NCI-H1436 treated with DMSO at 0.1 percent for 48 hours (cell line): ENCODE data around the gene LRRC4.

Experiments used
- DNase-seq: peaks from one replicate; lab custom pipeline; 2025; lab: John Stamatoyannopoulos, UW

LRRC4 gene, protein sequence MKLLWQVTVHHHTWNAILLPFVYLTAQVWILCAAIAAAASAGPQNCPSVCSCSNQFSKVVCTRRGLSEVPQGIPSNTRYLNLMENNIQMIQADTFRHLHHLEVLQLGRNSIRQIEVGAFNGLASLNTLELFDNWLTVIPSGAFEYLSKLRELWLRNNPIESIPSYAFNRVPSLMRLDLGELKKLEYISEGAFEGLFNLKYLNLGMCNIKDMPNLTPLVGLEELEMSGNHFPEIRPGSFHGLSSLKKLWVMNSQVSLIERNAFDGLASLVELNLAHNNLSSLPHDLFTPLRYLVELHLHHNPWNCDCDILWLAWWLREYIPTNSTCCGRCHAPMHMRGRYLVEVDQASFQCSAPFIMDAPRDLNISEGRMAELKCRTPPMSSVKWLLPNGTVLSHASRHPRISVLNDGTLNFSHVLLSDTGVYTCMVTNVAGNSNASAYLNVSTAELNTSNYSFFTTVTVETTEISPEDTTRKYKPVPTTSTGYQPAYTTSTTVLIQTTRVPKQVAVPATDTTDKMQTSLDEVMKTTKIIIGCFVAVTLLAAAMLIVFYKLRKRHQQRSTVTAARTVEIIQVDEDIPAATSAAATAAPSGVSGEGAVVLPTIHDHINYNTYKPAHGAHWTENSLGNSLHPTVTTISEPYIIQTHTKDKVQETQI

DNA sequence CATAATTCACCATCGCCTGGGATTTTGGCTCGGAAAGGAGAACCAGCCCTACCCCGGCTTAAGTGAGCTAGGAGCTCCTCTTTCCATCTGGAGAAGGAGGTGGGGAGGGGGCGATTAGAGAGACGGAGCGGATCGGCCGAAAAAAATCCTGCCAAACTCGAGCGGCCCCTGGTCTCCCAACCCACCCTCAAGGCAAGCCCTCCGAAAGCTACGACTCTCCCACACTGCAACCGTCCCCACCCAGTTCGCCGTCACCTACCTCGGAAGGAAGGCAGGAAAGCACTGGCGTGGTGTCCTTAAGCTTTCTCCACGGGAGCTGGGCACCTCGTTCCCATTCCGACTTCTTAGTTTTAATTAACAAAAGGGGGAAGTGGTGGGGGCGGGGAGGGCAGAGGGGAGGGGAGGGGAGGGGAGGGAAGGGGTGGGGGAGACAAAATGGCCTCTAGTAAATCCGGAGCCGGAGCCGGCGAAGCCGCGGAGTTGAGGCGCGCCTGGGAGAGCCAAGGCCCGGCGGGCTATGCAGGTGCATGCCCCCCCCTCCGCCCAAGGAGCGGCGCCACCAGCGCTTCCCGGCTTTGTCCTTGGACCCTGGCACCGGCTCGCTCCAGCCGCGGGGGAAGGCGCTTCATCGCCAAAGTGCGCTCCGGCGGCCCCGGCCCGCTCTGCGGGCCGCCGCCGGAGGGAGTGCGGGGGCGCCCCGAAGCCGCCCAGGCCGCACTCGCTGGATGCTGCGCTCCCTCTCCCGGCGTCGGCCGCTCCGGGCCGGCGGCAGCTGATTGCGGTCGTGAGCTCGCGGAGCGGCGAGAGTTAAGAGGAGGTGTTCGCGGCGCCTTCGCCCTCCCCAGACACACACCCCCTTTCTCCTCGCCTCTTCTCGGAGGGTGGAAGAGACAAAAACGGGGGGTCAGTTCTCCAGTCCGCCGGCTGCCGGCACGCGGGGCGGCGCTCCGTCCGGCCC lies at the start of gene LRRC4:
Gene LRRC4, minus strand, starts transcription at position 784 of the 958 bp plus-strand sequence. CDS start 797 bp downstream, outside the sequence.
- no peak for DNase-seq

DNA sequence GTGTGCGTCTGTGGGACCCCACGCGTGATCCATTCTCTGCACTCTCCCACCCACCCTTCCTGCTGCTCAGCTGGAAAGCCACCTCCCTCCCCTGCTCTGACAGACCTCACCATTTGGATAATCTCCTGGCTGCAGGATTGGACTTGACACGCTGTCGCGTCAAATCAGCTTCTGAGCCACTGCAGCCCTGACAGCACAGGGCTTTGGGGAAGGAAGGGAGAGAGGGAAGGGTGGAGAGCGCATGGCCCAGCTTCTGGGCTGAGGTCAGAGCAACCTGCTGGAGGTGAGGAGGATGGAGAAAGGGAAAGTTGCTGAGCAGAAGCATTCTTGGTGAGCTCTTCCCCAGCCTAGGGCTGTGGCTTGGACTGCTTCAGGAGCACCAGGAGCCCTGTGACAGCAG lies 48.9 kb upstream of the LRRC4 start:
- no peak for DNase-seq

DNA sequence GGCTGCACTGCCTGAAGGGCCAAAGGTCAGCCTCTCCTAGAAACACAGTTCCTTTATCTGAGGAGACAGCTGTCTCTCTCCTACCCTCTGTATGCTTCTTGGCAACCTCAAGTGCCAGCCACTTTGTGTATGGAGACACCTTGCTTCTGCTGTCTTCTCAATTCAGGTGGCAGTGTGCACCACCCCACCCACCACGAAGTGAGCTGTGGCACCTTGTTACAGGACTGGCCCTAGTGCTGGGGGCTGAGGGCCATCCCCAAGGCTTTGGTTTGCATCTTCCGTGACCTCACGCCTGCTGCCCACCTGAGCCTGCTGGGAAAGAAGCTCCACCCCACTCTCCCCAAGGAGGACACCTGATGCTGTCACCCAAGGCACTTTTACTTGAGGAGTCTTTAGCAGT lies 47.1 kb upstream of the LRRC4 start:
- DNase-seq, result no peak

DNA sequence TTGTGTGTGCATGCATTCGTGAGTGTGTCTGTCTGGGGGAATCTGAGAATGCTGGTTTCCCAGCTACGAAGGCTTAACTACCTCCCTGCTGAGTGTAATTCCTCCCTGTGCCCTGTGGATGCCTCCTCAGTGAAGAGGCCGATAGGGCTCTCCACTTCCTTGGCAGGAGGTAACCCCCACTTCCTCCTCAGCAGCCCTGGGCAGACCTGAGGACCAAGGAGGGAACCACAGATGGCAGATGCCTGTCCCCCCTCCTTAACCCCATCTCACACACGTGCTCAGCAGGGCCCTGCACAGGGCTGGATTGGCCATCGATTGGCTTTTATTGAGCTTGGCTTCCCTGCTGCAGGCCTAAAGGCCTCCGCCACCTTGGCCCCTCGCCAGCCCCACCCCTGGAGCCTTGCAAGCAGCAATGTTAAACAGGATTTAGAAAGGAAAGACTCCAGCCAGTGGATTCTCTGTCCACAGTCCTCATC lies 45.6 kb upstream of the LRRC4 start:
- no peak for DNase-seq

DNA sequence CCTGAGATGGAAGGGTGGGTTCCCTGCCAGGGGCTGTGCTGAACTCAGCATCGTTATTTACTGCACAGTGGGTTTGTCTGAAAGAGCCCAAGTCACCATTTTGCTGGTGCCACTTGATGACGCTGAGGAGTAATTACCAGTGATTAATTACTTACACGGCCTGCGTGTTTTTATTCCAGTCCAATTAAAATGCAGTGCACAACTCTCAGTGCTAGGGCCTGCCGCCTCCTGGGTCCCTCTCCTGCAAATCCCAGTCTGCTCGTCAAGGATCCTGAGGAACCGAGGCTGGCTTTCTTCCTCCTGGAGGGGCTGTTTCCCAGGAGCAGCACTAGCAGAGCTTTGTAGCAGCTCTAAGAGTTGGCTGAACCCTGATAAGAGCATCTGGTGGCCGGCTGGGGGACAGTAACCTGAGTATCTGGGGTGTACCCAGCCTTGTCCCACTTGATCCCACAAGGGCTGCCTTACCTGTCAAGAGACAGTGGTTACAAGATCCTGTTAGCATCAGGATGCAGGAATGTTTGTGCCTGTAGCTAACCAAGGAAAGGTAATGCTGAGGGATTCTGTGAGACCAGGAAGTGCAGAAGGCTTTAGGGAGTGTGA lies 45.1 kb upstream of the LRRC4 start:
- no peak for DNase-seq

DNA sequence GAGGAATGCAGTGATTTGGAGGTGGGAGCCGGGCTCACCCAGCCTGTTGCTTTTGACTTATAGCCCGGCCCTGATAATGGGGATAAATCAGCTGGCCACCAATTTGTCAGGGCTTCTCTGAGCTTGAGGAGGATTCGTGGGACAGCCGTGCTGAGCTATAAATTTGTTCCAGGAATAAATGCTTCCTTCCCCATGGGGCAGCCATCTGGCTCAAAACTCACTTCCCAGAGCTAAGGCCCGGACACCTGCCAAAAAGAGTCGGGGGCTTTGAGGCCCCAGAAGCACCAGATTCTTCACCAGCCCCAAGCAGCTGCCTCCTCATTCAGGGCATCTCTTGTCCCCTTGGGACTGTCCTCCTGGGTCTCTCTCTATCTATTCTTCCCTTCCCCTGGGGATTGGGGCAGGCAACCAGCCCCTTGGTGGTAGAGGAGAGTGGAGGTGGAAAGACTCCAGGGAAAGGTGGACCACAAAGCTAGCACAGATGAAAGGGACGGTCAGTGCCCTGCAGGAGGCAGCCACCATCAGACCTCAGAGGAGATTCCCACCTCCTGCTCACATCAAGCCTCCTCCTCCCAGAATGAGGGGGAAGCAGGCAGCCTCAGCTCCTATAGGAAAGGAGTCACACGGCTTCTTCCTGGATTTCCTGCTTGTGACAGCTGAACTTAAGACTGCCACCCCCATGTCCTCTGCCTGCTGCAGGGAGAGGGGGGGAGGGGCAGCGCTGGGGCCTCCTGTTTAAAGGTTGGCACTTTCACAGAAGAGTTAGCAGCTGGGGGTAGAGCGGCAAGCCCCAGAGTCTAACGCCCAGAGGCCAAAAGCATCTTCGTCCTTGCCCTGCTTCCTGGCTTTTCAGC lies 44.2 kb upstream of the LRRC4 start:
- DNase-seq, result no peak

DNA sequence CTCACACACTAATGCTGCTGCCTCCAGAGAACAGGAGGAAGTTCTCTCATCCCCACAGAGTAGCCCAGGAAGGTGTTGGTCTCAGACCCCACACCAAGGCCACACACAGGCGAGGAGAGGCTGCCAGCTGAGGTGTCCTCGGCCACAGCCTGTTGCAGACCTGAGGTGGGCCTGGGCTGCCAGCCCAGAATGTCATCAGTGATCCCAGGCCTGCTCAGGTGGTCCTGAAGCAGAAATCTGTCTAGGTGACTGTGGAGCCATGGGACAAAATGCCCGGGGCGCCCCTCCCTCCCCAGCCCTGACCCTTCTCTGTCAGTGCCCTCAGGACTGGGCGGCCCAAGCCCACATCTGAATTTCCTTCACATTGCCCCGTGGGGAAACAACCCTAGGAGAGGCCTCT lies 43.5 kb upstream of the LRRC4 start:
- DNase-seq, result no peak

DNA sequence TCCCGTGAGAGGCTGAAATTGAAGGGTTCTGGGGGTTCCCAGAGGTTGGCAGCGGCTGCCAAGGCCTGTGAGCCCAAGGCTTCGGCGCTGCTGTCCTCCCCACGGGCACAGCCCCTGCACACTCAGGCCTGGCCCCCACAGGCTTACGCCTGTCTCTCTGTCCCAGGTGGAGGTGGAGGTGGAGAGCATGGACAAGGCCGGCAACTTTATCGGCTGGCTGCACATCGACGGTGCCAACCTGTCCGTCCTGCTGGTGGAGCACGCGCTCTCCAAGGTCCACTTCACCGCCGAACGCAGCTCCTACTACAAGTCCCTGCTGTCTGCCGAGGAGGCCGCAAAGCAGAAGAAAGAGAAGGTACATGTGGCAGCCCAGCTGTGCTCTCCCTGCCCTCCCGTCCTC lies 43.1 kb upstream of the LRRC4 start:
- no peak for DNase-seq

DNA sequence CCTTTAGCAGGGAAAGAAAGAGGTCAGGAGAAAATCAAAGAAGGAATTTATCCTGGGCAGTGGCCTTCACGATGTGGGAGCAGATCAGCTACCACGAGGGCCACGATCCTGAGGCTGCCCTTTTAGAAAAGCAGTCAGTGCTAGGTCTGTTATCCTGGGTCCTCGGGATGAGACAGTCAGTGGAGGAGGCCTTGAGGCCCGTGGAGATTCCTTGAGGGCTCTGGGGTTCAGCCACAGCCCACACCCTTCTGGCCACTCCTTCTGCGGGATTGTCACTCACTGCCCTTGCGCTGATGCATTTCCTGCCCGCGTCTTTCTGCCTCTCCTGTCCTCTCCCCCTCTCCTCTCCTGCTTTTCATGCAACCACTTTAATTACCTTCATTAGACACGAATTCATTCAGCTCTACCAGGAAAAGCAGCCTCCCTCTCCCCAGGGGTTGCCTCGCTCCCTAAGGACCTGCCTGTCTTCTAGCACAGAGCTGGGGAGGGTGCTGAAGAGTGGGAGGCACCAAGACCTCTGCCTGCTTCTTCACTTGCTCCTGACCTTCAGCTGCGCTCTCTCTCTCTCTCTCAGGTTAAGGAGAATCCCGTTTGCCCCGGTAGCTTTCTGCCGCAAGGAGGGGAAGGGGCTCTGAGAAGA lies 42.6 kb upstream of the LRRC4 start:
- DNase-seq, result peak; percentile 35

DNA sequence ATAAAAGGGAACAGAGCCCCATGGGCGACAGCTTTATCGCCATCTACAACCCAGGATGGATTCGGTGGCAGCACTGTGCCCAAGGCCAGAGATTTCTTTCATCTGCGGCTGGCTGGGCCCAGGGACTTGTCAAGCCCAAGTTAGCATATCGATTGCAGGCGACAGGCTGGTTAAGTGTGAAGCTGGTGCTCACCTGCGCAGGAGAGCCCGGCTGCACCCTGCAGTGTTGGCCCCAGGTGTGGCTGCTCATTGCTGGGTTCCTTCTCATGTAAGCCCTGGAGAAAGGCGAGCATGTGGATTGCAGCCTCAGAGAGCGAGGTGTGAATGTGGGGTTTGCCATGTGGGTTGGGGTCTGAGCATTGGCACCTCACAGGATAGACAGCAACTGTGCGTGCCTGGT lies 40.6 kb upstream of the LRRC4 start:
- no peak for DNase-seq

DNA sequence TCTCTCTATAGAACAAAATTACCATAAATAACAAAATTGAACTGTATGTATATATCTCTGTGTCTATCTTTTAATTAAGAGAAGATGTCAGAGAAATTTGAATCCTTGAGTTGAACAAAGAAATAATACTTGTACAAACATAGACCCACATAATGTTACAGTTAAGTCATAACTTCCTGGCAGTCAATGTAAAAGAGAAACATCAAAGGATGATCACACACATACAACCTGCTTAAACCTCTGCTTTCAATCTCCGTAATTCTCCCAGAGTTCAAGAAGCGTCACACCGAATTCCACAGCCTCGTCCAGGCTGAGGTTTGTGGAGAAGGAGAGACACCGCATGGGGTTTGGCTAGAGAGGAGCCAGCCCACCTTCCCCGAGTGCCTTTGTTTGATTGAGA lies 40.1 kb upstream of the LRRC4 start:
- no peak for DNase-seq

DNA sequence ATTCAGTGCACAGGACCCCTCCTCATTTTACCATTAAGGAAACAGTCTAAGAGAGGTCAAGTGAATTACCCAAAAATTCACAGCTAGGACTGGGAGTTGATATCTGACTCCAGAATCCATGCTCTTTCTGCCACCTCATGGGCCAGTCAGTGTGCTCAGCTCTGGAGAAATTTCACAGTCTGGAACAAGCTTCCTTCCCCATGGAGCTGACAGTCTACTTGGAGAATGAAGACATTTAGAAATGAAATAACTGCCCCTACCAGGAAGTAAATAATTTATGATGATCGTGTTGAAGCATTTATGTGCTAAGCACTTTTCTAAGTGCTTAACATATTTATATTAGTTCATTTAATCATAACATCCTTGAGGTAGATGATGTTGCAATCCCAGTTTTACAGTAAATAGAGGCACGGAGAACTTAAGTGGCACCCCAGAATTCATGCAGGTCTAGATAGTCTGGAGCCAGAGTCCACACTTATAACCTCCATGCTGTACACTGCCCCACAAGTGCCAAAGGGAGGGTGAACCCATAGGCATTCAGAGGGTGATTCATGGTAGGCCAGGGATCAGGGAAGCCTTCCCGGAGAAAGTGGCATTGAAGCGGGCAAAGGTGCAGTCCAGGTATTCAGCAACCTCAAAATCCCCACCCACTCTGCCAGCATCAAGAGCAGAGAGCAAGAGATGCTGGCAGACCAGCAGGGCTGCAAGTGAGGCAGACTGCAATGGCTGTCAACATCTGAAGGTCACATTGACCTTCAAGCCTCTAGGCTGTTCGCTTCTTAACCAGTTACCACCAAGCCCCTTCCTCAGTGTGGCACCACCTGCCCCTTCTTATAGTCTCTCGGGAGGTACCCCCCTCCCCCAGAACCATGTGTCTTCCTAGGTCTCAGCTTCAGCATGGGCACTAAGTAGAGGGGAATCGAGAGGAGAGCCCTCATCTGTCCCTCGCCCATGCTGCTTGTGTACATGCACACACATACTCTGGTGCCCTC lies 38.4 kb upstream of the LRRC4 start:
- DNase-seq, result no peak

DNA sequence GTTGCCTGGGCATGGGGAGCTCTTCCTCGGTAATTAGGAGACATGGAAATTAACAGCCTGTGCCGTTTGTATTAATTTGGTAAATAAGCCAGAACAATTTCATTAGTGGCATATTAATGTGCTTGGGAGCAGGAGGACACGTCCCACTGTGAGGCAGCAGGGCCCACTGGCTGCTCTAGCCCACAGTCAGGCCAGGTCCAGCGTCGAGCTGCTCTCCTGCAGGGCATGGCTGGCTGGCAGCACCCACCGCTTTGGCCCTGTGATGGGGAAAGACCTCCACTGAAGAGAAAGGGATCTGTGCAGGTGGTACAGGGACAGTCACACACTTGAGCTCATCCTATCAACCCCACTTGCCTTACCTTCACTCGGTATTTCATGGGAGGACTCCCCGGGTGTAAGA lies 37.5 kb upstream of the LRRC4 start:
- DNase-seq, result no peak

DNA sequence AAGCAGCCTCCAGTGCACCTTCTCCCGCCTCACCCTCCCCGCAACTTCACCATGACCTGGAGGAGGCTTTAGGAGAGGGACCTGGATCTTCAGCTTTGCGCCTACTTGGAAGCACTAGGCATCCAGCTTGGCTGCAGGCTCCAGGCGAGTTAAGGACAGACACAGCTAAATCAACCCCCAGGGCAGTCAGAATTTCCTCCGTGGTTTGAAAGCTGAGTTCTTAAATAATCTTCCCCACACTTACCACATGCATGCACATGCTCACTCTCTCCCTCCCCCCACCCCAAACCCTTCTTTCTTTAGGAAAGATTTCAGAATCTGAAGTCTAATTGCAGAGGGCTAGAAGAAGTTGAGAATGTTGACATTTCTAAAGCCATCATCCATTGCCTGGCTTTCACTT lies 36.7 kb upstream of the LRRC4 start:
- no peak for DNase-seq

DNA sequence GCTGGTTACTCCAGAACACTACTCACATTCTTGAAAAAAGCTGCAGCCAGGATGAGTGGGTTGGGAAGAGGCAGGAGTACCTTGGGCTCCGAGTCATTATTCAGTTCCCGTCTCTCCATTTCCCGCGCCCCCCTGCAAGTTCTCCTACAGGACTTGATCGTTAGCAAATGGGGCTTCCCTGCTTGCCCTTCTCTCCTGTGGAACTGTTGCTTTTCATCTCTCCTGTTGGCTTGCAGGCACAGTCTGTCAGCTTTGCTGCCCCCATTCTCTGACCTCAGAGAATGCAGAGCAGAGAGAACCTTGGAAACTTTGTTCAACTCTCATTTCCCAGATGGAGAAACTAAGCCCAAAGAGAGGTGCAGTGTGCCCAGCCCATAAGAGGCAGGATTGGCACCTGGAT lies 35.6 kb upstream of the LRRC4 start:
- DNase-seq, result no peak

DNA sequence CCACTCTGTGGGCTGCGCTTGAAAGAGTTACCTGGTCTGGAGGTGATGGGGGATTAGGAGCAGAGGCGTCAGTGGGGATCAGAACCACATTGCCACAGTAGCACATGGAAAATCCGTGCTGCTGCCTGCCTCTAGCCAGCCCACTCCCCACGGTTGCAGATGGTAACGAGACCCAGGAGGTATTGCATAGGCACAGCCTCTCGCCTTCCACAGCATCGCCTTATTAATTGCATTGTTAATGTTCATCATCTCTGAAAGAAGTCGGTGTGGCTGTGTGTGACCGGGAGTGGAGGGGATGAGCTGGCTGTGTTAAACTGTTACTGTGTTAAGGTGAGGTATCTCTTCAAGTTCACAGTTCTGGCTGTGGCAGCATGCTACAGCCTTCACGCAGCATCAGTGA lies 35.2 kb upstream of the LRRC4 start:
- no peak for DNase-seq

DNA sequence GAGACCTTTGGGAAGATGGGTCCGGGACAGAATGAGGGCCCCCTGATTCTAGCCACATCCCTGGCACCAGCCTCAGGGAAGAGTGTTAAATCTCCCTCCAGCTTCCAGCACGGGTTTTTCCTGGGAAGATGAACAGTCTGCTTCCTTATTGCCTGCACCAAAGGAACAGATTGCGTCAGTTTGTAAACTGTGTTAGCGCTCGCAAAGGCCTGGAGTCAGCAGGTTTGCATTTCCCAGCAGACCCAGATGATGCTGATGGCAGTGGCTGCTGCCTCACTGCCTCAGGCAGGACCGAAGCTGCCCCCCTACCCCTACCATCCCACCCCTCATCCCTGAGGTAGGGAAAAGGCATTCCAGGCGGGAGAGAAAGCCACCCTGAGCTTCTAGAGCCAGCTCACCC lies 34.6 kb upstream of the LRRC4 start:
- DNase-seq, result no peak

DNA sequence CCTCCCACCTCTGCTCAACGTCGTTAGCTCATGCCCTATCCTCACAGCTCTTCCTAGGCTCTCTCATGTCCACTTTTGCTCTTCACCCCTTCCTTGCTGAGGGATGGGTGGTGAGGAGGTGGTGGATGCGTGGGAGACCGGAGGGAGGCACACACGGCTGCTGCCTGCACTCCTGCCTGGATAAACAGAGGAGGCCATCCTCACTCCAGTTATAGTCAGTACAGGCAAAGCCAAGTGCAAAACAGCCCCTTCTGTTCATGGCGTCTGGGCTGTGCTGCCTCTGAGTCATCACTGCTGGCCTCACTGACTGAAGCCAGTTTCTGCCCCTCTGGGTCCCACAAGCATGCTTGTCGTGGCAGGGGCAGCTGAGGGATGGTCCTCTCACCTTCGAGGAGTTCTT lies 31.9 kb upstream of the LRRC4 start:
- DNase-seq, result no peak

DNA sequence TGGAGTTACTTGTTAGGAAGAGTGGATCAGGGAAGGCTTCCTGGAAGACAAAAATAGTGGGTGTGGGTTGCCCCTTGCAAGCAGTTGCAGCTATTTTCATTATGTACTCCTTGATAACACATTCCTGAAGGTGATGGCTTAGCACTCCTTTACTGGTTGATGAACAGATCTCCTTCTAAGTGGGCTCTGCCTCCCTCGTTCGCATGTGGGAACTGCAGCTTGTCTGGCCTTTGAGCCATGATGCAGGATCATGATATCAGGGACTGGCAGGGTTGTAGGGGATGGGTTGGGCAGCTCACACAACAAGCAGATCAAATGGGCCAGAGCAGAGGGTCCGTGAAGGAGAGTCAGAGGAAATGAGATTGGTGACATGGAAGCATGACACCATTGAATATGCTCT lies 28.8 kb upstream of the LRRC4 start:
- DNase-seq, result no peak
